Keratinocyte (primary cell): ENCODE data around the gene PLB1. TPM values are rescaled to one million over a fixed set of nuclear protein-coding genes. Genes with fewer than 3 reads are reported as not detected.

Experiments
- DNase-seq: peaks from one replicate; pipeline ENCODE4 v3.0.0-alpha.2; 2011; ENCODE audit warnings: low read depth, missing footprints, low spot score
- FAIRE-seq: peaks from 2 replicates; lab custom pipeline; 2011; peaks lifted over from hg19 to GRCh38; lab: Jason Lieb, UNC
- H2AFZ ChIP-seq: 2 replicates; pipeline ENCODE4 v1.6.0; 2012; ENCODE audit warnings: low read length, control low read depth, inconsistent platforms; ENCODE audit not compliant: control insufficient read depth
- H3K27ac ChIP-seq: 2 replicates; pipeline ENCODE4 v1.5.1; 2011; ENCODE audit warnings: low read length; ENCODE audit not compliant: control insufficient read depth, insufficient read depth
- H3K27me3 ChIP-seq: 3 replicates; pipeline ENCODE4 v1.6.0; 2011; ENCODE audit warnings: low read length; ENCODE audit not compliant: control insufficient read depth, insufficient read depth; ENCODE audit errors: extremely low read depth
- H3K36me3 ChIP-seq, 2 experiments: 2 replicates in 1 of 2; 3 replicates in 1 of 2; pipeline ENCODE4 v1.5.1; 2011; ENCODE audit warnings: low read length in 2 of 2, mild to moderate bottlenecking in 1 of 2; ENCODE audit not compliant: control insufficient read depth in 2 of 2, insufficient read depth in 2 of 2; ENCODE audit errors: extremely low read depth in 1 of 2
- H3K4me1 ChIP-seq: 3 replicates; pipeline ENCODE4 v1.5.1; 2011; ENCODE audit warnings: low read length; ENCODE audit not compliant: control insufficient read depth, insufficient read depth; ENCODE audit errors: extremely low read depth
- H3K4me2 ChIP-seq: 3 replicates; pipeline ENCODE4 v1.6.0; 2011; ENCODE audit warnings: low read depth, low read length; ENCODE audit not compliant: control insufficient read depth, insufficient read depth; ENCODE audit errors: extremely low read depth
- H3K4me3 ChIP-seq, 3 experiments: fragments of 200-600 bp in 1 of 3; sonication (generic) in 1 of 3; 2 replicates in 2 of 3; 3 replicates in 1 of 3; pipeline ENCODE4 v1.5.1; 2011 to 2016; ENCODE audit warnings: low read length in 3 of 3, mild to moderate bottlenecking in 3 of 3, control low read depth in 2 of 3, inconsistent platforms in 1 of 3, low read depth in 1 of 3, mixed read lengths in 1 of 3, mixed run types in 1 of 3, moderate library complexity in 1 of 3; ENCODE audit not compliant: control insufficient read depth in 2 of 3, insufficient read depth in 2 of 3; ENCODE audit errors: extremely low read depth in 1 of 3
- H3K79me2 ChIP-seq: 2 replicates; pipeline ENCODE4 v1.6.0; 2012; ENCODE audit warnings: low read length; ENCODE audit not compliant: control insufficient read depth, insufficient read depth
- H3K9ac ChIP-seq: 3 replicates; pipeline ENCODE4 v1.6.0; 2011; ENCODE audit warnings: low read length; ENCODE audit not compliant: control insufficient read depth, insufficient read depth; ENCODE audit errors: extremely low read depth
- H3K9me1 ChIP-seq: 3 replicates; pipeline ENCODE4 v1.6.0; 2011; ENCODE audit warnings: low read length; ENCODE audit not compliant: control insufficient read depth, insufficient read depth; ENCODE audit errors: extremely low read depth
- H3K9me3 ChIP-seq: 2 replicates; pipeline ENCODE4 v1.5.1; 2012; ENCODE audit warnings: low read depth, low read length; ENCODE audit not compliant: control insufficient read depth
- H4K20me1 ChIP-seq: 3 replicates; pipeline ENCODE4 v1.6.0; 2011; ENCODE audit warnings: low read length; ENCODE audit not compliant: control insufficient read depth, insufficient read depth; ENCODE audit errors: extremely low read depth
- CTCF ChIP-seq, 3 experiments: IDR thresholded peaks in 1 of 3; conservative IDR thresholded peaks in 1 of 3; optimal IDR thresholded peaks in 1 of 3; 2 replicates in 2 of 3; 3 replicates in 1 of 3; pipeline versions ENCODE3 to v1.5.1; 2011; ENCODE audit warnings: low read length in 3 of 3, mild to moderate bottlenecking in 3 of 3, moderate library complexity in 2 of 3, control low read depth in 1 of 3, inconsistent platforms in 1 of 3; ENCODE audit not compliant: insufficient read depth in 2 of 3; ENCODE audit errors: extremely low read depth in 1 of 3
- EZH2 ChIP-seq: IDR thresholded peaks from one replicate; pipeline ENCODE4 v1.6.1; 2012; ENCODE audit warnings: inconsistent platforms, mild to moderate bottlenecking, low read length, moderate library complexity
- dilution Hi-C: fragments of 300-500 bp; cut with MboI; formaldehyde crosslinking; loops from one replicate; pipeline ENCODE4 v1.7.0; 2020; ENCODE audit warnings: low sequenced_read_pairs; ENCODE audit not compliant: extremely low pct_ligation_motif_present
- polyA plus RNA-seq, 5 experiments: library from polyadenylated mRNA; depleted of rRNA in 3 of 5; stranded (reverse) in 3 of 5; stranded (forward) in 1 of 5; unstranded in 1 of 5; fragments of >200 nt; gene quantifications; 1 replicate in 1 of 5; 2 replicates in 3 of 5; 3 replicates in 1 of 5; pipeline versions ENCODE4 v1.2.1 to v1.2.3, GENCODE V29; 2011 to 2012; ENCODE audit warnings: missing spikeins in 2 of 5, low read depth in 1 of 5, low replicate concordance in 1 of 5

The PLB1 gene
- polyA plus RNA-seq, 1 donor (not counting 4 experiments of a cell fraction or from before 2014, with no cell fraction given), result 6.7 TPM

GRCh38 chr2:28662468-28663181 lies 166.8 kb downstream of the PLB1 start:
- no peak overlapping the region for H3K4me2 ChIP-seq
- TF ChIP-seq EZH2, result no peak
- no peak for TF ChIP-seq CTCF (optimal IDR thresholded peaks at IDR 0.05 in 1 of 3, IDR thresholded peaks at IDR 0.05 in 1 of 3, conservative IDR thresholded peaks at IDR 0.05 in 1 of 3; ENCODE audit: extremely low read depth in 1 of 3, insufficient read depth in 2 of 3, low read length in 3 of 3)
- H3K9me3 ChIP-seq, result no peaks in the 10 kb centered on the region
- H3K4me3 ChIP-seq, result no peak overlapping the region
- no peaks in the 10 kb centered on the region for H4K20me1 ChIP-seq
- no peak overlapping the region for H3K27ac ChIP-seq
- dilution Hi-C loops, result no loop called here
- H3K27me3 ChIP-seq, result no peaks in the 10 kb centered on the region
- no peak overlapping the region for H3K9ac ChIP-seq
- H2AFZ ChIP-seq, result no peak overlapping the region
- H3K36me3 ChIP-seq, result no peaks in the 10 kb centered on the region
- DNase-seq, result no peak
- H3K79me2 ChIP-seq, result no peaks in the 10 kb centered on the region
- peaks cover 36% of the 10 kb centered on the region for H3K4me1 ChIP-seq
- no peaks in the 10 kb centered on the region for H3K9me1 ChIP-seq
- FAIRE-seq, result no peak

- H2AFZ ChIP-seq, result no peak overlapping the region
- no peaks in the 10 kb centered on the region for H3K27me3 ChIP-seq
- H3K27ac ChIP-seq, result no peak overlapping the region
- H3K9me3 ChIP-seq, result no peaks in the 10 kb centered on the region
- peaks cover 38% of the 10 kb centered on the region for H3K4me1 ChIP-seq
- H3K4me2 ChIP-seq, result no peak overlapping the region
- FAIRE-seq (no peak), DNase-seq (no peak)
- H3K9ac ChIP-seq, result no peak overlapping the region
- H3K79me2 ChIP-seq, result no peaks in the 10 kb centered on the region
- no peaks in the 10 kb centered on the region for H4K20me1 ChIP-seq
- no peaks in the 10 kb centered on the region for H3K36me3 ChIP-seq
- no peak overlapping the region for H3K4me3 ChIP-seq
- dilution Hi-C loops, result no loop called here
- H3K9me1 ChIP-seq, result no peaks in the 10 kb centered on the region
- TF ChIP-seq CTCF (optimal IDR thresholded peaks at IDR 0.05 in 1 of 3, IDR thresholded peaks at IDR 0.05 in 1 of 3, conservative IDR thresholded peaks at IDR 0.05 in 1 of 3; ENCODE audit: extremely low read depth in 1 of 3, insufficient read depth in 2 of 3, low read length in 3 of 3) (no peak), EZH2 (no peak)
Observed at GRCh38 chr2:28663359-28663758, 167.5 kb downstream of the PLB1 start.
